CD14-positive monocyte (primary cell): Measurements from ENCODE around the gene MYRFL. TPM values are rescaled to one million over a fixed set of nuclear protein-coding genes. Genes with fewer than 3 reads are reported as not detected.

ENCODE experiments used
- DNase-seq, 3 donors: peaks; one replicate each; pipeline ENCODE4 v3.0.0-alpha.2; 2011 to 2022
- H2AFZ ChIP-seq: 2 replicates; pipeline ENCODE4 v1.6.0; 2012; ENCODE audit warnings: mild to moderate bottlenecking, low read depth, low read length, inconsistent platforms; ENCODE audit not compliant: insufficient read depth, poor library complexity, severe bottlenecking
- H3K27ac ChIP-seq, 2 donors: 1 replicate in 1 of 2; 2 replicates in 1 of 2; pipeline ENCODE4 v1.5.1; 2012 to 2013; ENCODE audit warnings: low read length in 2 of 2, control low read depth in 1 of 2, inconsistent platforms in 1 of 2, low read depth in 1 of 2, mild to moderate bottlenecking in 1 of 2
- H3K27me3 ChIP-seq, 2 donors: one replicate each; pipeline versions ENCODE4 v1.6.0 to v1.6.1; 2011 to 2013; ENCODE audit warnings: low read length in 2 of 2; ENCODE audit not compliant: control insufficient read depth in 2 of 2, insufficient read depth in 2 of 2
- H3K36me3 ChIP-seq, 2 donors: replicated peaks in 1 of 2; 1 replicate in 1 of 2; 2 replicates in 1 of 2; pipeline versions ENCODE4 v1.5.1 to v1.6.1; 2012 to 2013; ENCODE audit warnings: low read length in 2 of 2, control low read depth in 1 of 2, inconsistent platforms in 1 of 2, mild to moderate bottlenecking in 1 of 2; ENCODE audit not compliant: insufficient read depth in 2 of 2, control insufficient read depth in 1 of 2
- H3K4me1 ChIP-seq, 2 donors: 1 replicate in 1 of 2; 2 replicates in 1 of 2; pipeline versions ENCODE4 v1.5.1 to v1.6.1; 2012 to 2013; ENCODE audit warnings: low read length in 2 of 2, control low read depth in 1 of 2, inconsistent platforms in 1 of 2, mild to moderate bottlenecking in 1 of 2, moderate library complexity in 1 of 2; ENCODE audit not compliant: insufficient read depth in 2 of 2, control insufficient read depth in 1 of 2
- H3K4me2 ChIP-seq: replicated peaks from 2 replicates; pipeline ENCODE3; 2012; ENCODE audit warnings: low read length, moderate library complexity, mild to moderate bottlenecking; ENCODE audit not compliant: poor library complexity, severe bottlenecking; ENCODE audit errors: extremely low read depth
- H3K4me3 ChIP-seq, 3 experiments: fragments of 200-600 bp in 1 of 3; sonication (generic) in 1 of 3; replicated peaks in 1 of 3; 1 replicate in 2 of 3; 2 replicates in 1 of 3; pipeline ENCODE4 v1.5.1; 2011 to 2013; ENCODE audit warnings: low read length in 3 of 3, mild to moderate bottlenecking in 3 of 3, control low read depth in 2 of 3, low read depth in 2 of 3, inconsistent platforms in 1 of 3, moderate library complexity in 1 of 3
- H3K79me2 ChIP-seq: 2 replicates; pipeline ENCODE4 v1.6.0; 2012; ENCODE audit warnings: mild to moderate bottlenecking, control low read depth, inconsistent platforms, low read length, moderate library complexity; ENCODE audit not compliant: insufficient read depth
- H3K9ac ChIP-seq: 2 replicates; pipeline ENCODE4 v1.6.0; 2017; ENCODE audit warnings: low read length, mild to moderate bottlenecking; ENCODE audit not compliant: insufficient read depth, poor library complexity, severe bottlenecking
- H3K9me3 ChIP-seq, 2 donors: replicated peaks in 1 of 2; 1 replicate in 1 of 2; 2 replicates in 1 of 2; pipeline versions ENCODE4 v1.5.1 to v1.6.1; 2012 to 2013; ENCODE audit warnings: low read length in 2 of 2, control low read depth in 1 of 2; ENCODE audit not compliant: control insufficient read depth in 1 of 2, insufficient read depth in 1 of 2
- H4K20me1 ChIP-seq: 2 replicates; pipeline ENCODE4 v1.6.0; 2012; ENCODE audit warnings: mild to moderate bottlenecking, low read length, control low read depth, moderate library complexity; ENCODE audit not compliant: insufficient read depth
- H3K27ac Mint-ChIP-seq, 7 donors: one replicate each; pipeline ENCODE4 v1.8.0; 2020; ENCODE audit warnings: mild to moderate bottlenecking in 7 of 7, mixed read lengths in 7 of 7, moderate library complexity in 6 of 7, inconsistent platforms in 2 of 7
- H3K27me3 Mint-ChIP-seq, 3 donors: one replicate each; pipeline ENCODE4 v1.8.0; 2021 to 2022; ENCODE audit warnings: low read depth in 3 of 3, mild to moderate bottlenecking in 3 of 3, mixed read lengths in 3 of 3, moderate library complexity in 3 of 3, inconsistent platforms in 1 of 3
- H3K36me3 Mint-ChIP-seq, 2 donors: one replicate each; pipeline ENCODE4 v1.8.0; 2020; ENCODE audit warnings: mixed read lengths in 2 of 2, inconsistent platforms in 1 of 2, mild to moderate bottlenecking in 1 of 2
- H3K4me1 Mint-ChIP-seq: one replicate; pipeline ENCODE4 v1.8.0; 2020; ENCODE audit warnings: mild to moderate bottlenecking, mixed read lengths
- H3K4me3 Mint-ChIP-seq, 2 donors: one replicate each; pipeline ENCODE4 v1.8.0; 2020; ENCODE audit warnings: mild to moderate bottlenecking in 2 of 2, mixed read lengths in 2 of 2, moderate library complexity in 1 of 2
- H3K9me3 Mint-ChIP-seq, 7 donors: one replicate each; pipeline ENCODE4 v1.8.0; 2020 to 2022; ENCODE audit warnings: mixed read lengths in 7 of 7, mild to moderate bottlenecking in 6 of 7, moderate library complexity in 6 of 7, inconsistent platforms in 2 of 7
- CTCF ChIP-seq: fragments of 200-600 bp; IDR thresholded peaks from one replicate; pipeline ENCODE4 v1.8.0; 2022; ENCODE audit warnings: antibody characterized with exemption, mild to moderate bottlenecking
- WGBS: methylation state at CpG from one replicate; pipeline ENCODE4 v1.1.5; 2013; ENCODE audit warnings: missing lambda C conversion rate; ENCODE audit not compliant: insufficient coverage; 5-methylcytosine and 5-hydroxymethylcytosine counted together
- intact Hi-C, 2 donors: fragments of 100-400 bp; cut with micrococcal nuclease; formaldehyde crosslinking; loops; one replicate each; pipeline versions ENCODE4 v1.15.0 to v1.15.1; 2023
- polyA plus RNA-seq, 3 donors: library from polyadenylated mRNA; depleted of rRNA in 1 of 3; unstranded in 2 of 3; stranded (reverse) in 1 of 3; fragments of 300-500 nt in 2 of 3; fragments of >200 nt in 1 of 3; fragmentation: Illumina TruSeq in 2 of 3; gene quantifications; 1 replicate in 2 of 3; 2 replicates in 1 of 3; pipeline ENCODE4 v1.2.3, GENCODE V29; 2012 to 2021

MYRFL gene
- polyA plus RNA-seq, 3 donors = not detected

- DNase-seq = no peak
- 100% methylated on average over 1 of the region's 1 CpG for WGBS
- Histone ChIP-seq H3K36me3 (no peaks in the 10 kb centered on the region), H3K27ac (no peak overlapping the region), H4K20me1 (no peaks in the 10 kb centered on the region), H3K4me2 (no peak overlapping the region), H3K4me3 (no peak overlapping the region), H3K27me3 (no peaks in the 10 kb centered on the region), H3K4me1 (peaks cover 6 to 9% of the 10 kb centered on the region in 2 donors), H3K9ac (no peak overlapping the region), H2AFZ (no peak overlapping the region), H3K79me2 (no peaks in the 10 kb centered on the region), H3K9me3 (no peaks in the 10 kb centered on the region)
- Mint-ChIP-seq H3K9me3 (no peaks in the 10 kb centered on the region), H3K4me1 (peaks cover 6% of the 10 kb centered on the region), H3K27ac (no peak overlapping the region), H3K36me3 (no peaks in the 10 kb centered on the region), H3K27me3 (peaks cover 0 to 5% (median 0%) of the 10 kb centered on the region in 3 donors), H3K4me3 (peak overlapping the region in 1 of 2 donors; percentile 41)
- intact Hi-C loops = no loop called here
- no peak for TF ChIP-seq CTCF
Observed at GRCh38 chr12:69897744-69898143, 72.7 kb downstream of the MYRFL start.

GRCh38 chr12:69898236-69898635, 73.2 kb downstream of the MYRFL start:
- no peaks in the 10 kb centered on the region for H3K36me3 ChIP-seq
- H3K4me3 ChIP-seq = no peak overlapping the region
- H4K20me1 ChIP-seq = no peaks in the 10 kb centered on the region
- H3K27ac ChIP-seq = no peak overlapping the region
- Mint-ChIP-seq H3K9me3 (no peaks in the 10 kb centered on the region), H3K27ac (no peak overlapping the region), H3K4me1 (peaks cover 6% of the 10 kb centered on the region), H3K4me3 (no peak overlapping the region), H3K36me3 (no peaks in the 10 kb centered on the region), H3K27me3 (peaks cover 0 to 5% (median 0%) of the 10 kb centered on the region in 3 donors)
- 88% methylated on average over 2 of the region's 3 CpGs for WGBS
- H3K4me2 ChIP-seq = no peak overlapping the region
- H3K9ac ChIP-seq = no peak overlapping the region
- no peaks in the 10 kb centered on the region for H3K79me2 ChIP-seq
- TF ChIP-seq CTCF = no peak
- H3K4me1 ChIP-seq = peaks cover 6 to 9% of the 10 kb centered on the region in 2 donors
- H2AFZ ChIP-seq = no peak overlapping the region
- no peaks in the 10 kb centered on the region for H3K9me3 ChIP-seq
- intact Hi-C loops = no loop called here
- DNase-seq = no peak
- H3K27me3 ChIP-seq = no peaks in the 10 kb centered on the region
